HG03565 (cell line): ENCODE data around the gene SLC4A2.
"Not testable (repeated sequence)": the region's sequence is repeated elsewhere in the genome, so short reads cannot be mapped to it uniquely, and the experiment has no call there.

Source experiments
- ATAC-seq: cut with Tn5 transposase; IDR thresholded peaks from one replicate; pipeline ENCODE4 v1.9.1; 2021; ENCODE audit warnings: mild to moderate bottlenecking, moderate library complexity; ENCODE audit not compliant: unreplicated experiment

The SLC4A2 gene

DNA sequence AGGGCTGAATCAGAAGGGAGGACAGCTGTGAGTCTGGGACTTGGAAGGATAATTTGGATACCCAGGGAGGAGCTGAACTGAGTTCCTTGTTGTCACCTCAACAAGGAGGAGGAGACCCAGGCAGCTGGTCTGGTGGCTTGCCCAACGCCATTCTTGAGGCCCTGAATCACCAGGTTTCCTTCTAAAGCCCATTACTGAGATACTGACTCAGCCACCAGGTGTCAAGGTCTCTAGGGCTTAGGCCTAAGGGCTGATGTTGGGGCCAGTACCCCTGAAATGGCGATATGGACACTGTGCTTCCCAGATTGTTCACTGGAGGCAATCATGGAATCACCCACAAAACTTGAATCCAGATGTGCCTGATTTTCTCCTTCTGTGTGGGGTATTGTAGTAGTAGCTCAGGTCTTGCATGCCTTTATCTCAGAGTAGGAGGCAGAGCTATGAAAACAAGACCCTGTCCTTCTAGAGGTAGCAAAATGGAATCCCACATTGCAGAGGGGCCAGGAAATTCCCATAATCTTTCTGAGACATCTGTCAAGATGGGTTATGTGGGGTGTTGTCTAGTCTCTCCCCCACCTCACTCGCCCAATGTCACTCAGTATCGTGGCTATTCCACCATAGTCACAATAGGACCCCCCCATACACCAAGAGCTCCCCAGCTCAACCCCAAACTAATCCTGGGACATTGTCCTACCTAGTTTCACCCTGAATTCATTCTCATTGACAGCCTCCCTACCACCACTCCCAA lies 33.3 kb upstream of the SLC4A2 start:
- no peak for ATAC-seq

DNA sequence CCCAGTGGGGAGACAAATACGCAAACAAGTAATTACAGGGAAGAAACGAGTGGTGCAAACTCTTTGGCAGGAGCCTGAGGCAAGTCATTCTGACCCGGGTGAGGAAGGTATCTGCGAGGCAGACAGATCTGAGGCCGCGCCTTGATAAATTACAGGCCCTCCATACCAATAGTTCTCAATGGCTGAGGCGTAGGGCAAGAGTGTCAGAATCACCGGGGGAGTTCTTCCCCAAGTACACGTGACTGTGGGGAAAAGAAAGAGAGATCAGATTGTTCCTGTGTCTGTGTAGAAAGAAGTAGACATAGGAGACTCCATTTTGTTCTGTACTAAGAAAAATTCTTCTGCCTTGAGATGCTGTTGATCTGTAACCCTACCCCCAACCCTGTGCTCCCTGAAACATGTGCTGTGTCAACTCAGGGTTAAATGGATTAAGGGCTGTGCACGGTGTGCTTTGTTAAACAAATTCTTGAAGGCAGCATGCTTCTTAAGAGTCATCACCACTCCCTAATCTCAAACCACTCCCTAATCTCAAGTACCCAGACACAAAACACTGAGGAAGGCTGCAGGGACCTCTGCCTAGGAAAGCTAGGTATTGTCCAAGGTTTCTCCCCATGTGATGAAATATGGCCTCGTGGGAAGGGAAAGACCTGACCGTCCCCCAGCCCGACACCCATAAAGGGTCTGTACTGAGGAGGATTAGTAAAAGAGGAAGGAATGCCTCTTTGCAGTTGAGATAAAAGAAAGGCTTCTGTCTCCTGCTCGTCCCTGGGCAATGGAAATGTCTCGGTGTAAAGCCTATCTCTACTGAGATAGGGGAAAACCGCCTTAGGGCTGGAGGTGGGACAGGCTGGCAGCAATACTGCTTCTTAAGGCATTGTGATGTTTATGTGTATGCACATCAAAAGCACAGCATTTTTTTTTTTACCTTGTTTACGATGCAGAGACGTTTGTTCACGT lies 32.3 kb upstream of the SLC4A2 start:
- not testable (repeated sequence) for ATAC-seq

DNA sequence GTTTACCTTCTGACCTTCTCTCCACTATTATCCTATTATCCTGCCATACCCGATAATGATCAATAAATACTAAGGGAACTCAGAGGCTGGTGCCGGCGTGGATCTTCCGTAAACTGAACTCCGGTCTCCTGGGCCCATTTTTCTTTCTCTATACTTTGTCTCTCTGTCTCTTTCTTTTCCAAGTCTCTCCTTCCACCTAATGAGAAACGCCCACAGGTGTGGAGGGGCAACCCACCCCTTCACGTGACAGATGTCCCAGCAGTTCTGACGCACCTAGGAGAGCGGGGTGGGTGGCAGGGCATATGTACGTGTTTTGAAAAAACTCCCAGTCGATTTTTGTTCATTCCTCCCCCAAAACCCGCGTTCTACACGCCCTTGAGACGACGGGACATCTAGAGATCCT lies 31.7 kb upstream of the SLC4A2 start:
- ATAC-seq, result not testable (repeated sequence)

DNA sequence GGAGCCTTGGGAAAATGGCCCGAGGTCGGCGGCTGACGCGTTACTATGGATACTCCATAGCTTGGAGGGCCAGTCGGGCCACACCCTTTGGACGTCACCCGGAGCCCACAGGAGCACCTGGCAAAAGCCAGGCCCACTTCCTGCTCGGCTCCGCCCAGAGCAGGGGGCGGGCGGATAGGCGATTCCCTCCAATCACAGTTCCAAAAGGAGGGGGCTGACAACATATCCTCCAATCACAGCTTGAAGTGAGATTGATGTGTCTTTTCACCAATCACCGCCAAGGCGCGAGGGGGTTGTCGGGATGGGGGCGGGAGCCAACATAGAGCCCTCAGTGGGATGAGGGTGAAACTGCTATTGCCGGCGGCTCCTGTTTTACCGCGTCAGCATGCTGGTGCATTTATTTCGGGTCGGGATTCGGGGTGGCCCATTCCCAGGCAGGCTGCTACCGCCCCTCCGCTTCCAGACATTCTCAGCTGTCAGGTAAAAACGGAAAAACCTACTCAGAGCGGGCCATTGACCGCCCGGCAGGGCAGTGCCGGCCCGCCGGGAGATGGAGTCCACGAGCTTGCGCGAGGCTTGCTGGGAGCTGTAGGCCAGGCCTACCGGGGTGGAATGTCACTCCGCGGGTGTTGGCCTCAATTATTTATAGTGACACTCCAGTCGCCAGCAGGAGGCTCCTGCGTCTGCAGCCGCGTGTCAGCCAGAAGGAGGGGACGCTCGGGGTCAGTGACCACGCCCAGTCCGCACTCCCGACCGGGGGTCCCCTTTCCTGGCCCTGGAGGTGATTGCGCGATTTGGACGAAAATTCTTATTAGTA lies 31.1 kb upstream of the SLC4A2 start, which contains the start of gene ABCB8:
TSS of gene ABCB8 (plus strand) at position 320 of the 817 bp plus-strand sequence. CDS start at position 386, 66 bp downstream.
- peak; percentile 96 for ATAC-seq

DNA sequence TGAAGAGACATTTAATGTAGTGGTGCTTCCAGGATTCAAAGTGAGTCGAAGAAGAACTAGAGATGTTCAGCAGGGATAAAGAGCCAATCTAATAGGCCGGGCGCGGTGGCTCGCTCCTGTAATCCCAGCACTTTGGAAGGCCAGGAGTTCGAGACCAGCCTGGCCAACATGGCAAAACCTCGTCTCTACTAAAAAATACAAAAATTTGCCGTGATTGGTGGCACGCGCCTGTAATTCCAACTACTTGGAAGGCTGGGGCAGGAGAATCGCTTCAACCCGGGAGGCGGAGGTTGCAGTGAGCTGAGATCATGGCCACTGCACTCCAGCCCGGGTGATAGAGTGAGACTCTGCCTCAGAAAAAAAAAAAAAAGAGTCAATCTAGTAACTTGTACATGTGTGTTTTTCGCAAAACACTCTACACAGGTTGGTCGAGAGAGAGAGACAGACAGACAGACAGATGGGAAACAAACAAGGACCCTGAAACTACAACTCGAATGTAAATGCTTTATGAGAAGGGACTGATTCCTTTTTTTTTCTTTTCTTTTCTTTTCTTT lies 30.4 kb upstream of the SLC4A2 start:
- no peak for ATAC-seq

DNA sequence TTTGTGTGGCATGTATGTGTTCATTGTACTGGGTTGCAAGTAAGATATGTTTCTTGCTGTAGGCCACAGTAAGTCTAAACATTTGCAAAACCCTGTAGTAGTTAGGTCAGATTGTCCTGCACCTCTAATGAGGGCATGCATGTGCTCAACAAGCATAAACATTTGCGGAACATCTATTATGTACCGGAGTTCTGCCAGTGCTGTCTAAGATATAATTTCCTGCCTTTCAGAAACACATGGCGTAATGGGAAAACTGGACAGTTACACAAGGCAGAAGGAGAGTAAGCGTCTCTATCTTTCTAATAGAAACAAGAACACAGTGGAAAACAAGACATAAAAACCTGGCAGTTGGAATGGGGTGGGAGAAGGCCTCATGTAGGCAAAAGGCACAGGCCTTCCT lies 28.4 kb upstream of the SLC4A2 start:
- no peak for ATAC-seq

DNA sequence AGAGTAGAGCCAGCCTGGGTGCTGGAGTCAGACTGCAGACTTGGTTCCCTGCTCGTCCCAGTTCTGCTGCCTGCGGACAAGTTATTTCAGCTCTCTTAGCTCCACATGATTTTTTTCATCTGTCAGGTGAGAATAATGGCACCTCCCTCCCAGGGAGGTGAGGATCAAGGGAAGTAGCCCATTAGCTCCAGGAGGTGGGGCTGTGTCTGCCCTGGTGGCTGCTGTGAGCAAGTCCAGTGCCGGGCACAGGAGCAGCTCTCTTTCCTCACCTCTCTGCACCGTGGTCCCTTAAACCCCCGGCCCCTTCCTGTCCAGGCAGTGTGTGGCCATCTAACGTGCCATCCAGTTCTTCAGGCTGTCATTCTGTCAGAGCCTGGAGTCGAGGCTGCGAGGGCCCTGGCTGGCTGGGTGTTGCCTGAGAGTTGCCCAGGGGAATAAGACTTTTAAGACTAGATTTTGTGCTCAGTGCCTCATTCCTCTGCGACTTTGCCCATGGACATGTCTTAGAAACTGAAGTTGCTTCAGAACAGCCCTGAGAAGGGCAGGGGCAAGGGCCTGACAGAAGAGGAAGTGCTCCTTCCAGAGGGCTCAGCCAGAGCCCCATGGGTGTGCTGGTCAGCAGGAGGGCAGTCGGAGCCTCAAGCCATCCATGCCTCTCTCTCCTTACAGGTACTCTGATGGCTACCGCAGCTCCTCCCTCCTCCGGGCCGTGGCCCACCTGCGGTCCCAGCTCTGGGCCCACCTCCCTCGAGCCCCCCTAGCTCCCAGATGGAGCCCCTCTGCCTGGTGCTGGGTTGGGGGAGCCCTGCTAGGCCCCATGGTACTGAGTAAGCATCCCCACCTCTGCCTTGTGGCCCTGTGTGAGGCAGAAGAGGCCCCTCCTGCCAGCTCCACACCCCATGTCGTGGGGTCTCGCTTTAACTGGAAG lies 26.2 kb upstream of the SLC4A2 start:
- no peak for ATAC-seq

DNA sequence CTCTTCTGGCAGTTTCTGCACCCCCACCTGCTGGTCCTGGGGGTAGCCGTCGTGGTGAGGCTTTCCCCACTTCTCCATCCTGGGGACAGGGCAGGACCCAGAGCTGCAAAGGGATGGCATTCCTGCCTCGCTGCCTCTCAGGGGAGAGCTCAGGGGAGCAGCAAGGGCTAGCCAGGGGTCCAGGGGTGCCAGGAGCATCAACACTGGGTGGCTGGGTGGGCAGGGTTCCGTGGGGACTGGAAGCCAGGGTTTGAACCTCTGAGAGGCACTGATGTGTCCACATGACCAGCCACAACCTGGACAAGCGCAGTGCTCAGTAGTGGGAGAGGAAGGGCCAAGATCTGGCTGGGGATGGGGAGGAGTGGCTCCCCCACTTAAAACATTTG lies 25.5 kb upstream of the SLC4A2 start:
- no peak for ATAC-seq

DNA sequence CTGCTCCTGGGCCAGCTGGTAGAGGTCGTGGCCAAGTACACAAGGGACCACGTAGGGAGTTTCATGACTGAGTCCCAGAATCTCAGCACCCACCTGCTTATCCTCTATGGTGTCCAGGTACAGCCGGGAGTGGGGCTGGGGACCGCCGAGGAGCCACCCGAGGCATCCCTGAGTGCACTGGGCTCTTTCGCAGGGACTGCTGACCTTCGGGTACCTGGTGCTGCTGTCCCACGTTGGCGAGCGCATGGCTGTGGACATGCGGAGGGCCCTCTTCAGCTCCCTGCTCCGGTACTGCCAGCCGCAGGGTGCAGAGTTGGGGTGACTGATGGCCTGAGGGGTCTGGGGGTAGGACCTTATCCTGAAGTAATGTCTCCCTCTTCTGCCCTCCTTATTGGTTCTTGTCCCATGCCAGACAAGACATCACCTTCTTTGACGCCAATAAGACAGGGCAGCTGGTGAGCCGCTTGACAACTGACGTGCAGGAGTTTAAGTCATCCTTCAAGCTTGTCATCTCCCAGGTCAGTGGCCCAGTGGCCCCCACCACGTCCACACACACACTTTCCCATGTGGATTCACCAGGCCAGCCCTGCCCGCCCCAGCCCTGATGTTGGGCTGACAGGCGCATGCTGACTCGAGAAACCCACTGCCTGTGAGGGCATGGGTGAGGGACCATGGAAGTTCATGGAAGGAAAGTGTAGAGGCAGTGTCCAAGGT lies 24.9 kb upstream of the SLC4A2 start:
- ATAC-seq, result no peak

DNA sequence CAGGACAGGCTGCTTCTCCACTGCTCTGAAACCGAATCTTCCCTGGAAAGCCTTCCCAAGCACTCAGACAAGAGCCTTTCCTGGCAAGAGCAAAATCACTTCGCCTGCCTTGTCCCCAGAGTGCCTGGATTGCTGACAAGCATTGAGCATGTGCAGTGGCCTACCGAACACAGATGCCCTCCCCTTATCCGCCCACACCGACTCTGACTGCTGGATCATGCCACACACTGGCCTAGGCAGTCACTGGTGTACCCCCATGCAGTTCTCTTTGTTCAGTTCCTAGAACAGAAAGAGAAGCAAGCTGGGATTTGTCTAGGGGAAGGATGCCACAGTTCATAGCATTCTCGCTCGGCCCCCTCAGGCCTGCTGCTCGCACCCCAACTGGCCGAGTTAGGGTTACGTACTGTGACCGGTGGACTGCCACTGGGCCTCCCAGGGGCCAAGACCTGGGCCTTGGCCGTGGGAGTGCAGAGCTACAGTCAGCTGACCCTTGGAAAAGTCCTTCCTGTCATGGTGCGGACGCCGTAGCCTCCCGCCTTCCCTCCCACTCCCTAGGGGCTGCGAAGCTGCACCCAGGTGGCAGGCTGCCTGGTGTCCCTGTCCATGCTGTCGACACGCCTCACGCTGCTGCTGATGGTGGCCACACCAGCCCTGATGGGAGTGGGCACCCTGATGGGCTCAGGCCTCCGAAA lies 24.2 kb upstream of the SLC4A2 start:
- ATAC-seq, result no peak

DNA sequence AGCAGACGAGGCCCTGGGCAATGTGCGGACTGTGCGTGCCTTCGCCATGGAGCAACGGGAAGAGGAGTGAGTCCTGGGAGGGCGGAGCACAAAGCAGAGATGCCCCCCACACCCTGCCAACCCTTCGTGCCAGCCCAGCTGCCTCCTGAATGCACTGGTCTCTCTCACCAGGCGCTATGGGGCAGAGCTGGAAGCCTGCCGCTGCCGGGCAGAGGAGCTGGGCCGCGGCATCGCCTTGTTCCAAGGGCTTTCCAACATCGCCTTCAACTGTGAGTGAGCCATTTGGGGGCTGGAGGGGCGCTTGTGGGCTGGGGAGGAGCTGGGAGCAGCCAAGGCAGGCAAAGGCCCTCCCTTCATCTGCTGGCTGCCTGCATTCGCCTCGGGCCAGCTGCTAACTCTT lies 23.5 kb upstream of the SLC4A2 start:
- ATAC-seq, result no peak

DNA sequence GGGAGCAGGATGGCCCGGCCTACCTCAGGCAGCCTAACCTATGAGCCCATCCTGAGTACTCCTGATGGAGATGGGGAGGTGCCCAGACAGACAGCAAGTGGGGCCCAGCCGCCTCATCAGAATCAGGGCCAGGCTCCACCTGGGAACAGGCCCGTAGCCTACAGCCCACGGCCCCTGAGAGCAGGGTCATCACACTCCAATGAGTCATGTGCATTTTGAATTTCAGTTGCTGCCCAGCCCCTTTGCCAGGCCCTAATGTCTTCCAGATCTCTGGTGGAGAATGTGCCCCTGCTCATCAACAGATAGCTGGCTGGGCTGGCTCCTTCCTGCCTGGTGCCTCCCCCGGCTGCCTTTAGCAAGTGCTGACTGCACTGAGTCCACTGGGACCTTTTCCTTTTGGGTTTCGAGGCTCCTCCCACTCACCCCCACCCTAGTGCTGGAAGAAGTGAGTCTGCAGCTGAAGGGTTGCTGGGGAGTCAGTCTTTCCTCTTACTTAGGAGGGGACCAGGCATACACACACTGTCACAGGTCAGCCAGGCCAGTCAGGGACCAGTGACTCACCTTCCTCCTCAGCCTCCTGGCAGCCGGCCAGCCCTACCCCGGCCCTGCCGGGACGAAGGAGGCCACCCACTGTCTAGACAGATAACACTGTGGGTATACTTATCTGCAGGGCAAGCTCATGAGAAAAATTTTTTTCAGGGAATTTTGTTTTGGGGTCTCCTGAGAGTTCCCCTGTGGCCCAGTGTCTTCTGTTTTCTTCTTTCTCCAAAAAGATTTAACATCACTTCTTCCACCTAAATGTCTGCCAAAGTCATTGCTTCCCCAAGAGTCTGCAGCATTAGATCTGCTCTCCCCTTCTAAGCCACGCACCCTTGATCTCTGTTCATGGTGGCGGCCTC lies 20.2 kb upstream of the SLC4A2 start:
- peak; percentile 41 for ATAC-seq

DNA sequence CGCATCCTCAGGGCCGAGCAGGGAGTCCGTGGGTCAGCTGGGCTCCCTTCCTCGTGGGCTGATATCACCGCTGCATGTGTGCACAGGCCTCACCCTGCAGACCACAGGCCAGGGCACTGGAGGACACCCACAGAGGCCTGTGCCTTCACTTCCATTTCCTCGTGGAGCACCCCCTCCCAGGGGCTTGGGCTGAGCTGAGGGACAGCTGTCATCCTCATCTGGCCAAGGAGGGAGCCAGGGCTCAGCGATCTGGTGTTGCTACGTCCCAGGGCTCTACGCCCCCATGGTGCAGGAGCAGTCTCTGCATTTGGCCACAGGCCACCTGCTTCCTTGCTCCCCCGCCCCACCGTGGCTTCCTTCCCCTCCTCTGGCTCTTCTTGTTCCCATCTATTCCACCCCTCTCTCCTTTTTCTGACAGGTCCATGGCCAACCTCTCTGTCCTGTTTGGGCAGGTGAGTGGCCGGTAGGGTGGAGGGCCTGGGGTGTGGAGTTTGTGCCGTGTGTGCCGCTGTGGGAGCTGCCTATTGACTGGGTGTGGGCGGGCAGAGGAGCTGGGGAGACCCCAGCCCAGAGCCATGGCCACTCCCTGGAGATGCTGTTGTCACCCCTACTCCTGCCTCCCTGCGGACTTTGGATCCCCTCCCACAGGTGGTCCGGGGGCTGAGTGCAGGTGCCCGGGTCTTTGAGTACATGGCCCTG lies 19.4 kb upstream of the SLC4A2 start:
- ATAC-seq, result no peak

DNA sequence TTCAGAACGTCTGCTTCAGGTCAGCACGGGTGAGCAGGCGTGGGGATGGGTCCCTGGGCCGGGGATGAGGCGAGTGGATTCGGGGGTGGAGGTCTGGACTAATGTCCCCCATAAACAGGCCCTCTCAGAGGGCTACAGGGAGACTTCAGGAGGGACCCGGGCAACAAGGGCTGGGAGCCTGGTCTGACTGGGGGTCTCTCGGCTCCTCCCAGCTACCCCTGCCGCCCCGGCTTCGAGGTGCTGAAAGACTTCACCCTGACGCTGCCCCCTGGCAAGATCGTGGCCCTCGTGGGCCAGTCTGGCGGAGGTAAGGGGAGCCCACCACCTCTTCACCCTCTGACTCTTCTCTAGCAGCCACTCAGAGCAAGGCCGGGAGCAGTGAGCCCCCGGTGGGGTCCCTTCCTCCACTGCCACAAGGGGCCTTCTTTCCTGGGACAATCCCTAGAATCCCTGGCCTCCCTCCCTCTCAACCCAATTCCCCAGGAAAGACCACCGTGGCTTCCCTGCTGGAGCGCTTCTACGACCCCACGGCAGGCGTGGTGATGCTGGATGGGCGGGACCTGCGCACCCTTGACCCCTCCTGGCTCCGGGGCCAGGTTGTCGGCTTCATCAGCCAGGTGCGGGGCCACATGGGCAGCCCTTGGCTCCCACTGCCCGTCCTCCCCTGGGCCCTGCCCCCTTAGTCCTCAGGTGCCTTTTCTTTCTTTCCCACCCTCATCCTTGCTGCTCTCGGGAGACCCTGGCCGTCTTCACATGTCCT lies 18.6 kb upstream of the SLC4A2 start:
- ATAC-seq, result no peak

DNA sequence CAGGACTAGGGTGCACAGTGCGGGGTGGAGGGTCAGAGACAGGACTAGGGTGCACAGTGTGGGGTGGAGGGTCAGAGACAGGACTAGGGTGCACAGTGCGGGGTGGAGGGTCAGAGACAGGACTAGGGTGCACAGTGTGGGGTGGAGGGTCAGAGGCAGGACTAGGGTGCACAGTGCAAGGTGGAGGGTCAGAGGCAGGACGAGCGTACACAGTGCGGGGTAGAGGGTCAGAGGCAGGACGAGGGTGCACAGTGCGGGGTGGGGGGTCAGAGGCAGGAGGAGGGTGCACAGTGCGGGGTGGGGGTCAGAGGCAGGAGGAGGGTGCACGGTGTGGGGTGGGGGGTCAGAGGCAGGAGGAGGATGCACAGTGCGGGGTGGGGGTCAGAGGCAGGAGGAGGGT lies 15.9 kb upstream of the SLC4A2 start:
- not testable (repeated sequence) for ATAC-seq

DNA sequence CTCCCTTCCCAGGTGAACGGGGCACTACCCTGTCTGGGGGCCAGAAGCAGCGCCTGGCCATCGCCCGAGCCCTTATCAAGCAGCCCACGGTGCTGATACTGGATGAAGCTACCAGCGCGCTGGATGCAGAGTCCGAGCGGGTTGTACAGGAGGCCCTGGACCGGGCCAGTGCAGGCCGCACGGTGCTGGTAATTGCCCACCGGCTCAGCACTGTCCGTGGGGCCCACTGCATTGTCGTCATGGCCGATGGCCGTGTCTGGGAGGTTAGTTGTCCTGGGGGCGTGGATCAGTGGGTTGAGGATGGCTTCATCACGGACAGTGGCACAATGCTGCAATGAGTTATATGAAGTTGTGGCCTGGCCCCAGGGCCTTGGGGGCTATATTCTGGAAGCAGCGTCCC lies 15.4 kb upstream of the SLC4A2 start:
- no peak for ATAC-seq
